GM23248 (cell line): Measurements from ENCODE around the gene TPMT.

Experiments used
- EZH2 ChIP-seq: fragments of 200-600 bp; sonication (generic); IDR thresholded peaks from 2 replicates; pipeline ENCODE4 v1.6.1; 2018; ENCODE audit warnings: antibody characterized with exemption, mild to moderate bottlenecking; ENCODE audit not compliant: insufficient read depth, poor library complexity, severe bottlenecking
- EZH2phosphoT487 ChIP-seq: fragments of 200-600 bp; sonication (generic); IDR thresholded peaks from 2 replicates; pipeline ENCODE4 v1.6.1; 2018; ENCODE audit warnings: antibody characterized with exemption, moderate library complexity, mild to moderate bottlenecking, low read depth; ENCODE audit not compliant: insufficient read depth

DNA sequence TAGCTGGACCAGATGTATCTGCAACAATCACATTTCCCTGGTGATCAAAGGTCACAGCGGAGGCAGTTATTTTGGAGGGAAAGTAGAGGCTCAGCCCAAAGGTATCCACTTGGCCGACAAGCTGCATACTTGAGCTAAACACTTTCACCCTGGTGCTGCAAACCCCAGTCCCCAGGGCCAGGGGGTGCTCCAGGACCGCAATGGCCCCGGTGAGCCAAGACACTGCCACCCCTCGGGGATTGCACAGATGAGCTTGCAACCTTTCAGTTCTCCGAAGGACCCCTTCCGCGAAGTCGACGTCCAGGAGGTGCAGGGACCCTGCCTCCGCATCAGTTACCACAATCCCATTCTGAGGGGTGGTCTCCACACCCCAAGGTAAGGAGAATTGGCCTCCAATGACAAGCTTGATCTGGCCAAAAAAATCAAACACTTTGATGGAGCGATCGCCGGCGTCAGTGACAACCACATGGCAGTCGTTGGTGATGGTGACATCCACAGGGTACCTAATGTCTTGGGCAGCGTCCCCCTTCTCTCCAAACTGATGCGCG is 33.2 kb downstream of the TPMT start:
- TF ChIP-seq EZH2 (no peak), EZH2phosphoT487 (no peak)
